Anterior cingulate cortex (tissue), 58 donors: ENCODE results near the gene CCDC89.
"Not testable (repeated sequence)": the region's sequence is repeated elsewhere in the genome, so short reads cannot be mapped to it uniquely, and the experiment has no call there.

Experiments
- DNase-seq, 58 donors: peaks; one replicate each; lab custom pipeline; 2025; lab: John Stamatoyannopoulos, UW

CCDC89 gene

DNA sequence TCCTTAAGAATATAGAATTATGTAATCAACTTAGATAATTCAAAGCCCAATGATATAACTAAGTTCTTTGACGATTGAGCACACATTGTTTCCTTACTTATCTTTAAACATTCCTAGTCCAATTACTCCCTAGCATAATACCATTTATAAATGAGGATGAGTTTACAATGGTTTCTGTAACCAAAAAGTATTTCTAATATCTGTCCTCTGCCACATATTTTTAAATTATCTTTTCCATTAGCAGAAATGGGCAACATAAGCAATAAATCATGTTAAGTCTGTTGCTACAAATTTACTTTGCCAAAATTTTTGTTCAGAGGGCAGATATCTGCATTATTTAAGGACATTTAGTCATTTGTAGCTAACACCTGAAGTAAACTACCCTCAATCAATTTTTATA lies 27.8 kb downstream of the CCDC89 start:
- no peak for DNase-seq

DNA sequence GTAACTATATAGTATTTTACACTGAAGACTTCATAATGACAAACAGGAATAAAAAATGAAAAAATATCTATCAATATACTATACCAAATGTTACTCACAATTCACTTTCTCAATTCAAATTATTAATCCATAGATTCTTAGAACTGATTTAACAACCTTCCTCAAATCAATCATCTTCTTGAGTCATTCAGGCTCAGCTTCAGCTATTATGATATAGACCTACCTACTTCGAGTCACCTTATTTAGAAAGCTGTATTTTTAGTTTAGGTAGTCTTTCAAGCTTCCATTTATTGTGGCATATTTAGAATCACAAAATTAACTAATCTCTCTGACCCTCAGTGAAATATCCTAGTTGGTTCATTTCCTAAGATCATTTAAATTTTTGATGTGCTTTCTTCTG lies 29.2 kb downstream of the CCDC89 start:
- no peak for DNase-seq

DNA sequence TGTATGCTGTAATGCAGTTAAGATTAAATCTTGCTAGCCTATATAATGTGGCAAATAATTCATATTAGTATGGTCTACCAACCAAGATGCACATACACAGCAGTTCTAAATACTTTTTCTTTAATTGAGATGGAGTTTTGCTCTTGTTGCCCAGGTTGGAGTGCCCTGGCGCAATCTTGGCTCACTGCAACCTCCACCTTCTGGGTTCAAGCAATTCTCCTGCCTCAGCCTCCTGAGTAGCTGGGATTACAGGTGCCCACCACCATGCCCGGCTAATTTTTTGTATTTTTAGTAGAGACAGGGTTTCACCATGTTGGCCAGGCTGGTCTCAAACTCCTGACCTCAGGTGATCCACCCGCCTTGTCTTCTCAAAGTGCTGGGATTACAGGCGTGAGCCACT lies 31.7 kb downstream of the CCDC89 start:
- not testable (repeated sequence) for DNase-seq

DNA sequence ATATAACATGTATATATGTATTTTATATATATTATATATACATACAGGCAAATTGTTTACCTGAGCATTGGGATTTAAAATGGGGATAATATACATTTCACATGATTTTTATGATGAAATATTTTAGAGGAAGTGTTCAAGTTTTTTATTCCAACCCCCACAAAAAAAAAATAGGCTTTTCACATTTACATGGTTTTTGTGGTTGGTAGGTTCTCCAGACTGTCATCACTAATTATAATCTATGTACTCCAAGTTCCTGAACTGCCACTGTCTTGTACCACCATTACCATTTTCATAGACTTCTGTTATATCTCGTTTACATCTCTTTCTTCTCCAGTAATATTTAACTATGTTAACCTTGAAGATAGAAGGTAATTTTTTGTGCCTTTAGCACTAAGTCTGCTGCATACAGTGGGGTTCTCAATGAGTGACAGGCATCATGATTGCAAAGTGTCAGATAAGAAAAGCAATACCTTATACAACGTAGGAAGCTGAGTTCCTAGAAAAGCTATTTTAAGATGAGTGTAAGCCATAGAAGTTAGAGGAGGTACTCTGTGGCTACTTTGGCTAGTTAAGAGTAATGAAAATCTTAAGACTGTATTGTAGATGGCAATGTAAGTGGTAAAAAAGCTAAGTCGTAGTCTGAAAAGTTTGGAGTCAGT lies 33.1 kb downstream of the CCDC89 start:
- DNase-seq, result no peak

DNA sequence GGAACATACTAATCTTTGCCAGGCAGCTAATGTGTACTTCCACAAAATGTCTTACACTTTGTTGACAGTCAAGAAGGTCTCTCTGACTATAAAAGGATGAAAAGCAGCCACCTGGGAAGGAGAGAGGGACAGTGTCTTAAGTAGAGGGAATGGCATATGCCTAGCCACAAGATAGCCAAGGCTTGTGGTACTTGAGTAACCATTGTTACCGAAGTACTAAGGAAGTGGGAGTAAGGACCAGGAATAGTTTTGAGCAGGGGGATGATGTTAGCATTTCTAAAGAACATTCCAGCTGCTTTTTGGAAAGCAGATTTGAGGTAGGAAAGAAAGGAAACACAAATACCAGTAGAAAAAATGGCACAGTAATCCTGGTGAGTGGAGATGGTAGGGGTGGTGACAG lies 34.9 kb downstream of the CCDC89 start:
- DNase-seq, result no peak

DNA sequence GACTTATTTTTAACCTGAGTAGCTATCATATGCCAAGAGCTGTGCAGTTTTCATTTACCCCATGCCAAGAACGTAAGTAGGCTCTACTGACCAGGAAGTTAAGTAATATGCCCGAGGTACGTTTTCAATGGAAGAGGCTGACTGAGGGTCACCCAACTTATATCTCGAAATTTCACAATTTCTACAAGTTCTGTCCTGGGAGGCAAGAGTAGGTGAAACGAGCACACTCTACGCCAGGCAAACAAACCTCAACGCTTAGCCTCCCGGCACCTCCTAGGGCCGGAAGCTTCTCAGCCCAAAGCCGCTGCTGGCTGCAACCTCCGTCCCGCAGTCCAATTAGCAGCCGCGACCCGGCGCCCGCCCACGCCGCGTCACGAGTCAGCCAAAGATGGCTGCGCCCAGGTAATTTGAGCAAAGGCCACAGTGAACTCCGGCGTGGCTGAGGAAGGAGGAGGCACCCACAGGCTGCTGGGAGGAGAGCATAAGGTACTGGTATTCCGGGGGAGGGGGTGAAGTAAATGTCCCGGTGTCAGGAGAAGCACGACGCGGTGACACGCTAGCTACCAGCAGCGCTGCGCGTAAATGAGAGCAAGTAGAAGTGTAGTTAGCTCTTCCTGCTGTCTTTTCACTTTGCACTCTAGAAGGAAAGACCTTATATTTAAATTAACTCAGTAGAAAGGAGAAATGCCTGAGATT lies 38.2 kb downstream of the CCDC89 start, which contains the start of gene TMEM126A:
Gene TMEM126A, plus strand, starts transcription at position 364 of the 696 bp plus-strand sequence. CDS start 2,289 bp downstream, outside the sequence.
- peak; percentile 46 to 93 (median 82) for DNase-seq

DNA sequence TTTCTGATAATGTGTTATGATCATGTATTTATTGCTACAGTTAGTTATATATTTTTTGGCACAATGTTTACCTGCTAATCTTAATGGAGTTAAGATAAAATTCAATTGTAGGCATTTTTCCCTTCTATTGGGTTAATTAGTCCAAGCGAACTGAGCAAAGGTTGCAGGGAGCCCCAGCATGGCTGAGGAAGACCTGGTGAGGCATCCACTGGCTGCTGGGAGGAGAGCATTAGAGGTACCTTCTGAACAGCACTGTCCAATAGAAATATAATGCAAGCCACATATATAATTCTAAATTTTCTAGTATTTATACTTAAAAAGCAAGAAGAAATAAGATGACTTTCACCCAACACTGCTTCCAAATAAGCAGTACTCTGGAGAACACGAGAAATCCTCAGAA lies 38.9 kb downstream of the CCDC89 start:
- no peak for DNase-seq

DNA sequence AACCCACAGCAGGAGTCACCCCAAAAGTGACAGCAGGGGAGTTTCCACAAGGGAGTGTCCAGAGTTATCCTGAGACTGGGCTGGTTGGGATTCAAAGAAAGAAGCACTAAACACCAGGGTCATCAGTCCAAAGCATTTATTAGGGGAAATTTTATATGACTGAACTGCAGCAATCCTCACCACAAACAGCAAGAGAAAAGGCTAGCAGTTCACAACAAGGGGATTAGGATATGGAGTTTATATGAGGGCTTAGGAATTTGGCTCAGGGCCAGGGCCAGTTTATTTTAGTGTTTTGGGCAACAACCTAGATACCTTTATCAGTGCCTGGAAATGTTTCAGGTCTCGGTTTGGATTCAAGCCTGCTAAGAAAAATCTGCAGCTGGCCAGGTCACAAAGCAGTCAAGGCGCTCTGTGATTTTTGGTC lies 42.8 kb downstream of the CCDC89 start:
- DNase-seq, result no peak

DNA sequence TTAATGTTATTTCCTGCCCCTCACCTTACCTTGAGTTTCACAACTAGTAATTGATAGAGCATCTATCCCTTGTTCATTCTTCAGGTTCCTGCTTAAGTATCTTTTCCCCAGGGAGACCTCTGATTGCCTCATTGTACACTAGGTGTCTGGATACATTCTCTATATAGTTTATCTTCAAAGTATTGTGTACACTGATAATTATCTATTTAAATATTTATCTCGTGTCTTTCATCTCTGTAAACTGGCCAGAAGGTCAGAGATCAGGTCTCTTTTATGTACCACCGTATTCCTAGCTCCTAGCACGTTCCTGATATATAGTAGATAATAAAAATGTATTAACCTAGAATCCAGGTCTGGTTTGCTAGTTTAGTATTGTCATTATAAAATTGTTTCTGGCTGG lies 51.2 kb downstream of the CCDC89 start:
- no peak for DNase-seq
